GM12892 (cell line): ENCODE data around the gene UBE3A.

ENCODE experiments used
- POLR2A ChIP-seq: IDR thresholded peaks from 2 replicates; pipeline ENCODE4 v1.6.1; 2011; ENCODE audit warnings: low read depth, low read length, control low read depth
- TAF1 ChIP-seq: IDR thresholded peaks from 2 replicates; pipeline ENCODE4 v1.6.1; 2011; ENCODE audit warnings: low read depth, mild to moderate bottlenecking, control low read depth, low read length, borderline replicate concordance

GRCh38 chr15:25478313-25478712, 39.5 kb upstream of the UBE3A start:
- TF ChIP-seq POLR2A (no peak), TAF1 (no peak)
